GOT3 (cell line): ENCODE measurements around the gene TPM3.
"Not testable (repeated sequence)": the region's sequence is repeated elsewhere in the genome, so short reads cannot be mapped to it uniquely, and the experiment has no call there.

ENCODE experiments used
- DNase-seq: peaks from one replicate; lab custom pipeline; 2025; ENCODE audit warnings: mixed read lengths; lab: John Stamatoyannopoulos, UW

The TPM3 gene

GRCh38 chr1:154205778-154206177, 13.9 kb upstream of the TPM3 start:
- DNase-seq: not testable (repeated sequence)

DNA sequence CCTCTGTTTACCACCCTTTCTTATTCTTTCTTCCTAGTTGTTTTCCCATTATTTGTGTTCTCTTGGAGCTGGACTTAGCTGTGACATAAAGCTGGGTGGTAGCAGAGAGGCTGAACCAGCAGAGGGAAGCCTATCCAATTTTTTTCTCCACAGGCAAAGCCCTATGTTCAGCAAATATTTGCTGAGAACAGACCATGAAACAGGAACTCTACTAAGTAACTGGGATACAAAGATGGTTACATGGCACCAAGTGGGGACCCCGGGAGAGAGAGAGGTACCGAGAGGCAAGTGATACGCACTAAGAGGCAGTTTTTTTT, 7.6 kb upstream of the TPM3 start:
- DNase-seq: no peak

DNA sequence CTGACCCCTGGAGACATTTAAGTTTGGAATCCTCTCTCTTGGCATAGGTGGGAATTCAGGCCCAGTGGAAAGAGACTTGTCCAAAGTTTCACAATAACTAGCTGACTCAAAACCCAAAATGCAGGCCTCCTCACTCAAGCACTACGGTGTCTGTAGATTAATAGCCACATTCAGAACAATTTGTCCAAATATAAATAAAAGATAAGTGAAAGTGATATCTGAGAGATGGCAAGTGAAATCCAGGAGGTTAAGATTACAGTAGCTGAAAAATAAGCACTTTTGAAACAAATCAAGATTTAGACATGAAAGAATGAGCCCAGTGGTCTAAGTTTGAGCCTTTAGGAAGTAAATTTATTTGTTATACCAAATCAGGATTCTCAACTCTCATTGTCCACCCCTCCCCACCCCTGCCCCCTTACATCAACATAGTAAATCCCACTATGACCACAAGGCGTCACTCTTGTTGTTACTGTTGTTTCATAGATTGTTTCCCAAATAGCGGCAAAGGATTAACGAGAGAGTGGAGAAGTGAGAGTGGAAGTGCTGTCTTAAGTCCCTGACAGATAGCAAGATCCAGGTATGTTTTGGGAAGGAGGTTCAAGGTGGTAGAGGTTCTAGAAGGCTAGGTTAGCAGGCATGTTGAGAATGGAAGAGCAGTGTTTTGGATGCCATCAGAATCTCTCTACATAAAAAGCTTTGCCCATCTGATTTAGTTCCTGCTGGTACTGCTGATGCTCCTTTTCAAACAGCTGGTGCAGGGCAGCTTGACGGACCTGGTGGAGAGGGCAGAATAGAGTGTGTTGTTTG, 7.1 kb upstream of the TPM3 start:
- DNase-seq: no peak

- DNase-seq: peak; percentile 10
These were observed 1.9 kb upstream of the TPM3 start for GRCh38 chr1:154193821-154194220.

DNA sequence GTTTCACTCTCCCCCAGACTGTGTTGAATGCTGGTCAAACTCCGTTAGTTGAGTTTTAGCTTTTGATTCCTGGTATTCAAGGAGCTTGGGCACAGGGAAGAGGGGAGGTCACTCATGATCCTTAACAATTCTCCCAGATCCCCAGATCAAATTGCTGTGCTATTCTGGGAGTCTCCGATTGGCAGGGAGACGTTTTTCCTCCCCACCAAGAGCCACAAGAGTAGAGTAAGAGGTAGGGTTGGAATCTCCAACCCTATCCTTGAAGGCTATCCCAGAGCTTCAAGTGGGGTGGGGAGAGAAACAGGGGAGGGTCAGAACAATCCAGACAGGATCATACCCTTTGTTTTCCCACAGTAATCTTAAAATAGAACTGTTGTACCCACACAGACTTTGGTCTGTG, 576 bp upstream of the TPM3 start:
- DNase-seq: no peak

- no peak for DNase-seq
These were observed 1.4 kb downstream of the TPM3 start for GRCh38 chr1:154190550-154190949.

DNA sequence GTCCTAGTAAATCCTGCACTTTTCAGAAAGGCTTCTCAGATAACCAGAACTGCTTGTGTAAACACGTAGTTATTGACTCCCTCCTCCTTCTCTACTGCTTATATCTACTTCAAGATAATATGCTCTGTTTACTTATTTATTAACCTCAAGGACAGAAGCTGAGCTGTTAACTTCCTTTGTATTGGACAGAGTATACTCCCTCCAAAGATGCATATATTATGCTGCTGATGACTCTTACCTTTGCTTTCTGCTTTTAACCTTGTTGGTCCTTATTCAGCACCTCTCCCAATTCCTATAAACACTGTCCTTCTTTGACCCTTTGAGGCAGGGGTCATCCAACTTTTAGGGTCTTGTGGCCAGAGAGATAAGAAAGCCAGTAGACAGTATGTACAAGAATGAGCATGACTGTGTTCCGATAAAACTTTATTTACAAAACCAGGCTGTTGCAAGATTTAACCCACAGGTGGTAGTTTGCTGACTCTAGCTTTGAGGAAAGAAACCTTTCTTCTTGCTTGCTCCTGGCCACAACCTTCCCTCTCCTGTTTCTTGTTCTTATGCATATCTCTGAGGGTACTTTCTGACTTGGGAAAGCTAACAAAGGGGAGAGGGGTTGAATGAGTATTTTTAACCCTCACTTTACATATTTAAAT, 4.9 kb downstream of the TPM3 start:
- no peak for DNase-seq

GRCh38 chr1:154186177-154186576, 5.7 kb downstream of the TPM3 start:
- DNase-seq: no peak

DNA sequence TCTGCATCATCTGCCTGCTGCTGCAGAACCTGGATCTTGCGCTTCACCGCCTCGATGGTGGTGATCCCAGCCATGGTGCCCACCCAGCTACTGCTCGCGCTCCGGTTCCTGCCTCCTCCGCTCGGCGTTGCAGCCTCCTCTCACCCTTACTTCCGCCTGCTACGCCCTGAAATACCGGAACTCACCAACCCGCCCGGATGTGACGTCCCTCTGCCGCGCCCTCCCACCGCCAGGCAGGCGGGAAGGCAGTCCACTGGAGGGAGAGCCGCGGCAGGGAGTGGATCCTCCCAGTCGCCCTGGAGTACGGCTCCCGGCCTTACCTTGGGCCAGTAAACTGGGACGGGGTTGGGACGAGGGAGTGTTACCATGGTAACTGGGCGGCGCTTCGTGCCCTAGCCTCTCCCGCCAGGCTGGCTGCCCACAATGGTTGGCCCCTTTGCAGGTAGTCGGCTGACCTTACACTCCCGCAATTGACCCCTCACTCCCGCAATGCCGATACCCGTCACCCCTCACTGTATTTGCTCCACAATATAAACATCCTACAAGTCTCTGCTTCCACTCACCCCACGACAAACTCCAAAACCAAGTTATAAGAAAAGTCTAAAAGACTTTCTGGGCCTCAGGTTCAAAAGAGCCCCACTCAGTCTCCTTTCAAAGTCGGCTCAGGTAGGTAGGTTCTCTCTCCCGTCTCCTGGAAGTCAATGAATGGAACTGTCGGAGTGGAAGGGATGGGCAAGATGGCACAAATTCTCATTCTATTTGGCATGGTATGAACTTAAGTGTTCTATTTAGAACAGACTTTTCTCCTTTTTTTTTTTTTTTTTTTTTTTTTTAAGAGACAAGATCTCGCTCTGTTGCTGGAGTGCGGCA, 8.6 kb downstream of the TPM3 start:
- peak; percentile 89 for DNase-seq

GRCh38 chr1:154182344-154183045, 9.4 kb downstream of the TPM3 start:
- DNase-seq: peak; percentile 30

DNA sequence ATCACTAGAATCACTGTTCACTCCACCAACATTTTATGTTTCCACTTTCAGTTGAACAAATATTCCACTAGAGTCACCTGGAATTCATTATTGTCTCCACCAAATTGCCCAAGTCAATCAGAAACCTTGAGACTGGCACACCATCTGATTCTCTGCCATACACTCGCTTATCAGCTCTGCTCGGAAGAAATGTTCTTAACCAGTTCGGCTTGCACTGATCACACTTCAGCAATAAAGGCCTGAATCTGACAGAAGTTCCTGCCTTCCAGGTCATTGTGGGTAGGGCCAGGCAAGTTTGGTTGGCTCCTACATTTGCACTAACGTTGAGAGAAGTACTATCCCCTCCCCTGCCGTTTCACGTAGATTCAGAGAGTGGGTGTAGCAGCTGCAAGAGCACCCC, 10.0 kb downstream of the TPM3 start:
- DNase-seq: no peak

GRCh38 chr1:154179946-154180687, 11.8 kb downstream of the TPM3 start:
- no peak for DNase-seq

DNA sequence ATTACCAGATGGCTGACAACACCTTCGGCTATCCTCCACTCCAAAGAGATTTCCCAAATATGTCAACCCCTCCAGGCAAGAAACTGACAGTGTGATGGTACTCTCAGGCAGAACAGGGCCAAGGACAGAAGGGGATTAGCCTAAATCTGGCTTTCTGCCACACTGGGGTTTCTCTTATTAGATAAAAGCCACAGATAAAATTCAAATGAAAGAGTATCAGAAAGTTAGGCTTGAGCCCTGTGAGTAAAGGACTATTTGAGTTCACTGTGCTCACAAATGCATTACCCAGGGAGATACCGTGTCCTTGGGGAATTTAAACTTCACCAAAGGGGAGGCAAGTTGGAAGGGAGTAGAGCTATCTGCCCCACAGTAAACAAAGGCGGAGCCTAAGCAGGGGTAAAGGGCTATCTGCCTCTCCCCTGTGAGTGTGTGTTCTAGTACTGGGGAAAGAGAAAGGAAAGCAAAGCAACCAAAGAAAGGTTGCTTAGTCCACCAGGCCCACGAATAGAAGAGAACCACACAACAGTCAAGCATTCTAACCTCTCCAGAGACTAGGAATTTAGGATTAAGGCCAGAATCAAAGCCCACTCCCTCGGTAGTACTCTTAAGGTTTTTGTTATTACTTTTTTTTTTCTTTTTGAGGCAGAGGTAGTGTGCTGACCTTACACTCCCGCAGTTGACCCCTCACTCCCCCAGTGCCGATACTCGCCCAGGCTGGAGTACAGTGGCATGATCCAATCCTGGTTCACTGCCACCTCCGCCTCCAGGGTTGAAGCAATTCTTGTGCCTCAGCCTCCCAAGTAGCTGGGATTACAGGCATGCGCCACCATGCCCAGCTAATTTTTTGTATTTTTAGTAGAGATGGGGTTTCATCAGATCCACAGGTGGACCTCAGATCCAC, 12.7 kb downstream of the TPM3 start:
- DNase-seq: no peak

DNA sequence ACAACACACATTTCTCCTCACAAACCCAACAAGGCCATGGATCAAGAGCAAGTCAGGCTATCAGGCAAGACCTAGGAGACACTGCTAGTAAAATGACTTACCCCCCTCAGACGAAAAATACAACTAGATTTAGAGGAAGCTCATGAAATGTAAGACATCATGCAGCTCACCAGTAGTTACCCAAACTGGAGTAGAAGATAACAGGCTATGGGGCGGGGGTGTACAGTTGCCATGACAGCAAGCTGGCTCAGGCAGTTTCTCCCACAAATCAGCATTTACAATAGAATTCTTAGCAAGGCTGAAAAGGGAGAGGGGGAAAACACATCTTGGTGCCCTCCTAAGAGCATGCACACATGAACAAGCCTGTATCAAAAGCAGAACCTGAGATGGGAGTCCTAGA, 13.9 kb downstream of the TPM3 start:
- no peak for DNase-seq

DNA sequence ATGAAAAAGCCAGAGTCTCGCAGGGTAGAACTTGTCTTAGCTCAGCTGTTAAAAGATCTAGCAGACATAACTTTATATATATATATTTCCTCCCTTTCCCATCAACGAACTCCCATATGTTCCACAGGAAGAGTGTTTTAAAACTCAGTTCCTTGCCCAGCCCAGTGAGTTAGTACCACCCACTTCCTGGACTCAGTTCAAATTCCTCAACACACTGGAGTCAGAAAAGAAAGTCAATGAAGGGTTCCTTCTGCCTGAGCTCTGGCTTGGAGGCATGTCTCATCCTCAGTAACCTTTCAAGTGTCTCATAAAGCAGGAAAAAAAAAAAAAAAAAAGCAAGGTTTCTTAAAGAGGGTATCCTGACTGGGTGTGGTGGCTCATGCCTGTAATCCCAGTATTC, 15.6 kb downstream of the TPM3 start:
- DNase-seq: no peak

DNA sequence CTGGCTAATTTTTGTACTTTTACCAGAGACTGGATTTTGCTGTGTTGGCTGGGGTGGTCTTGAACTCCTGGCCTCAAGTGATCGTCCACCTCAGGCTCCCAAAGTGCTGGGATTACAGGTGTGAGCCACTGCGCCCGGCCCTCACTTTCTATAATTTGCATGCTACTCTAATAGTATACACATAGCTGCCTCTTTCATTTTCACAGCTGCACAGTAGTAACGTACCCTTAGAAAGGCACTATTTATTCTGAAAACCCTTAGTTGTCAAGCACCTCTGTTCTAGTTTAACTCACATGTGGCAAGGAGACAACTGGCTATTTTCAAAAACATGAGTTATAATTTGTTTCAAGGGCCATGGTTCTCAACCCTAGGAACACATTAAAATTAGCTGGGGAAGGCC, 17.2 kb downstream of the TPM3 start:
- DNase-seq: no peak

GRCh38 chr1:154171880-154172279, 20.0 kb downstream of the TPM3 start:
- no peak for DNase-seq

DNA sequence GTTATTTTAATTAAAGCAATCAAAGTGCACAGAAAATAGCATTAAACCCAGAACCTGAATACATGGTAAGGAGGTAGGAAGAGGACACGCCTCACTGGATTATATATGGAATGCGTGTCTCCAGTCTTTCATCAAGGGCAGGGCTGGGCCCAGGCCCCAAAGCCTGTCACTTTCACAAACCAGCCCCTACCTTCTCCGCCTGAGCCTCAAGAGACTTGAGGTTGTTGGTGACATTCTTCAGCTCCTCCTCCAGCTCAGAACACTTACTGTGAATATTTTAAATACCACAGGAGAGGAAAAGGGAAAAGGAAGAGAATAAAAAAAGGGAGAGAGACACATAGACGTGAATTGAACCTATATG, 20.7 kb downstream of the TPM3 start:
- no peak for DNase-seq

GRCh38 chr1:154170547-154171222, 21.2 kb downstream of the TPM3 start:
- no peak for DNase-seq

- no peak for DNase-seq
These were observed 24.4 kb downstream of the TPM3 start for GRCh38 chr1:154167461-154167860.
